ENCODE data around the gene TMEM87A.
"Not testable (repeated sequence)": the region's sequence is repeated elsewhere in the genome, so short reads cannot be mapped to it uniquely, and the experiment has no call there.

Gene TMEM87A

GRCh38 chr15:42272939-42273899 lies at the start of gene TMEM87A, which contains the start of gene GANC:
TSS of gene TMEM87A (minus strand) at chr15:42273433. CDS start at chr15:42273398, 35 bp downstream.
TSS of gene GANC (plus strand) at chr15:42273201. CDS start at chr15:42274482, 1,281 bp downstream.
- H3K9me3 ChIP-seq (ENCODE audit: low read length), result no peaks in the 10 kb centered on the region
- peak within 1 kb of the TSS; percentile 84 for H3K4me3 ChIP-seq (ENCODE audit: low read length)
- no peaks in the 10 kb centered on the region for H3K27me3 ChIP-seq (ENCODE audit: insufficient read depth, low read length)
- H3K4me1 ChIP-seq (ENCODE audit: insufficient read depth, low read length), result peaks cover 28% of the 10 kb centered on the region
- peaks cover 7% of the 10 kb centered on the region for H3K36me3 ChIP-seq (ENCODE audit: insufficient read depth, low read length)
- peak within 1 kb of the TSS; percentile 27 for H2AFZ ChIP-seq (ENCODE audit: low read depth, low read length)

GRCh38 chr15:42319206-42319605 lies 46.0 kb upstream of the TMEM87A start:
- Histone ChIP-seq H3K27me3 (ENCODE audit: insufficient read depth, low read length) (no peaks in the 10 kb centered on the region), H2AFZ (ENCODE audit: low read depth, low read length) (no peak overlapping the region), H3K36me3 (ENCODE audit: insufficient read depth, low read length) (no peaks in the 10 kb centered on the region), H3K9me3 (ENCODE audit: low read length) (no peaks in the 10 kb centered on the region), H3K4me1 (ENCODE audit: insufficient read depth, low read length) (no peaks in the 10 kb centered on the region), H3K4me3 (ENCODE audit: low read length) (no peak overlapping the region)

GRCh38 chr15:42316282-42316805 lies 43.1 kb upstream of the TMEM87A start:
- not testable (repeated sequence) for H3K4me1 ChIP-seq (ENCODE audit: insufficient read depth, low read length); H3K36me3 ChIP-seq (ENCODE audit: insufficient read depth, low read length); H3K27me3 ChIP-seq (ENCODE audit: insufficient read depth, low read length); H3K4me3 ChIP-seq (ENCODE audit: low read length); H2AFZ ChIP-seq (ENCODE audit: low read depth, low read length); H3K9me3 ChIP-seq (ENCODE audit: low read length)

GRCh38 chr15:42315521-42315920 lies 42.3 kb upstream of the TMEM87A start:
- no peaks in the 10 kb centered on the region for H3K27me3 ChIP-seq (ENCODE audit: insufficient read depth, low read length)
- H3K4me1 ChIP-seq (ENCODE audit: insufficient read depth, low read length), result no peaks in the 10 kb centered on the region
- no peaks in the 10 kb centered on the region for H3K9me3 ChIP-seq (ENCODE audit: low read length)
- H3K4me3 ChIP-seq (ENCODE audit: low read length), result no peak overlapping the region
- H2AFZ ChIP-seq (ENCODE audit: low read depth, low read length), result no peak overlapping the region
- no peaks in the 10 kb centered on the region for H3K36me3 ChIP-seq (ENCODE audit: insufficient read depth, low read length)

GRCh38 chr15:42314818-42315217 lies 41.6 kb upstream of the TMEM87A start:
- Histone ChIP-seq H2AFZ (ENCODE audit: low read depth, low read length) (no peak overlapping the region), H3K4me1 (ENCODE audit: insufficient read depth, low read length) (no peaks in the 10 kb centered on the region), H3K36me3 (ENCODE audit: insufficient read depth, low read length) (peaks cover 2% of the 10 kb centered on the region), H3K9me3 (ENCODE audit: low read length) (no peaks in the 10 kb centered on the region), H3K27me3 (ENCODE audit: insufficient read depth, low read length) (no peaks in the 10 kb centered on the region), H3K4me3 (ENCODE audit: low read length) (no peak overlapping the region)

GRCh38 chr15:42313463-42313862 lies 40.2 kb upstream of the TMEM87A start:
- H2AFZ ChIP-seq (ENCODE audit: low read depth, low read length), result no peak overlapping the region
- no peaks in the 10 kb centered on the region for H3K4me1 ChIP-seq (ENCODE audit: insufficient read depth, low read length)
- no peak overlapping the region for H3K4me3 ChIP-seq (ENCODE audit: low read length)
- H3K36me3 ChIP-seq (ENCODE audit: insufficient read depth, low read length), result peaks cover 4% of the 10 kb centered on the region
- no peaks in the 10 kb centered on the region for H3K27me3 ChIP-seq (ENCODE audit: insufficient read depth, low read length)
- H3K9me3 ChIP-seq (ENCODE audit: low read length), result no peaks in the 10 kb centered on the region

GRCh38 chr15:42306681-42307080 lies 33.4 kb upstream of the TMEM87A start:
- Histone ChIP-seq H3K9me3 (ENCODE audit: low read length) (no peaks in the 10 kb centered on the region), H3K36me3 (ENCODE audit: insufficient read depth, low read length) (peaks cover 12% of the 10 kb centered on the region), H3K27me3 (ENCODE audit: insufficient read depth, low read length) (no peaks in the 10 kb centered on the region), H3K4me1 (ENCODE audit: insufficient read depth, low read length) (no peaks in the 10 kb centered on the region), H2AFZ (ENCODE audit: low read depth, low read length) (no peak overlapping the region), H3K4me3 (ENCODE audit: low read length) (no peak overlapping the region)

GRCh38 chr15:42301004-42301403 lies 27.8 kb upstream of the TMEM87A start:
- not testable (repeated sequence) for H3K27me3 ChIP-seq (ENCODE audit: insufficient read depth, low read length); H3K4me3 ChIP-seq (ENCODE audit: low read length); H3K36me3 ChIP-seq (ENCODE audit: insufficient read depth, low read length); H3K4me1 ChIP-seq (ENCODE audit: insufficient read depth, low read length); H3K9me3 ChIP-seq (ENCODE audit: low read length); H2AFZ ChIP-seq (ENCODE audit: low read depth, low read length)

GRCh38 chr15:42289166-42289565 lies 15.9 kb upstream of the TMEM87A start:
- no peak overlapping the region for H3K4me3 ChIP-seq (ENCODE audit: low read length)
- H3K27me3 ChIP-seq (ENCODE audit: insufficient read depth, low read length), result no peaks in the 10 kb centered on the region
- H3K4me1 ChIP-seq (ENCODE audit: insufficient read depth, low read length), result no peaks in the 10 kb centered on the region
- H3K36me3 ChIP-seq (ENCODE audit: insufficient read depth, low read length), result peaks cover 2% of the 10 kb centered on the region
- H3K9me3 ChIP-seq (ENCODE audit: low read length), result no peaks in the 10 kb centered on the region
- H2AFZ ChIP-seq (ENCODE audit: low read depth, low read length), result no peak overlapping the region

GRCh38 chr15:42287931-42288330 lies 14.7 kb upstream of the TMEM87A start:
- Histone ChIP-seq H3K27me3 (ENCODE audit: insufficient read depth, low read length) (no peaks in the 10 kb centered on the region), H3K4me1 (ENCODE audit: insufficient read depth, low read length) (no peaks in the 10 kb centered on the region)

GRCh38 chr15:42286445-42287029 lies 13.3 kb upstream of the TMEM87A start:
- Histone ChIP-seq H3K36me3 (ENCODE audit: insufficient read depth, low read length) (peaks cover 8% of the 10 kb centered on the region), H3K27me3 (ENCODE audit: insufficient read depth, low read length) (no peaks in the 10 kb centered on the region), H2AFZ (ENCODE audit: low read depth, low read length) (no peak overlapping the region), H3K9me3 (ENCODE audit: low read length) (no peaks in the 10 kb centered on the region), H3K4me3 (ENCODE audit: low read length) (no peak overlapping the region), H3K4me1 (ENCODE audit: insufficient read depth, low read length) (no peaks in the 10 kb centered on the region)

More at GRCh38 chr15:42287931-42288330, 14.7 kb upstream of the TMEM87A start:
- Histone ChIP-seq H3K4me3 (ENCODE audit: low read length) (no peak overlapping the region), H3K36me3 (ENCODE audit: insufficient read depth, low read length) (peaks cover 8% of the 10 kb centered on the region), H2AFZ (ENCODE audit: low read depth, low read length) (no peak overlapping the region), H3K9me3 (ENCODE audit: low read length) (no peaks in the 10 kb centered on the region)

GRCh38 chr15:42285034-42285433 lies 11.8 kb upstream of the TMEM87A start:
- Histone ChIP-seq H3K36me3 (ENCODE audit: insufficient read depth, low read length) (peaks cover 14% of the 10 kb centered on the region), H3K9me3 (ENCODE audit: low read length) (no peaks in the 10 kb centered on the region), H2AFZ (ENCODE audit: low read depth, low read length) (no peak overlapping the region), H3K27me3 (ENCODE audit: insufficient read depth, low read length) (no peaks in the 10 kb centered on the region), H3K4me3 (ENCODE audit: low read length) (no peak overlapping the region), H3K4me1 (ENCODE audit: insufficient read depth, low read length) (no peaks in the 10 kb centered on the region)

GRCh38 chr15:42284551-42284950 lies 11.3 kb upstream of the TMEM87A start:
- Histone ChIP-seq H2AFZ (ENCODE audit: low read depth, low read length) (no peak overlapping the region), H3K27me3 (ENCODE audit: insufficient read depth, low read length) (no peaks in the 10 kb centered on the region), H3K4me3 (ENCODE audit: low read length) (no peak overlapping the region), H3K36me3 (ENCODE audit: insufficient read depth, low read length) (peaks cover 14% of the 10 kb centered on the region), H3K9me3 (ENCODE audit: low read length) (no peaks in the 10 kb centered on the region), H3K4me1 (ENCODE audit: insufficient read depth, low read length) (no peaks in the 10 kb centered on the region)

All from neuron (in vitro differentiated cells).